Measurements from ENCODE around the gene WFDC5.
"Not testable (repeated sequence)": the region's sequence is repeated elsewhere in the genome, so short reads cannot be mapped to it uniquely, and the experiment has no call there.

WFDC5 gene

GRCh38 chr20:45073221-45073620 lies 41.8 kb downstream of the WFDC5 start:
- Histone ChIP-seq H3K9me3 (ENCODE audit: control insufficient read depth, insufficient read depth, low read length) (no peaks in the 10 kb centered on the region), H3K27me3 (ENCODE audit: control insufficient read depth, insufficient read depth, low read length) (no peaks in the 10 kb centered on the region), H3K4me1 (ENCODE audit: control insufficient read depth, insufficient read depth, low read length) (peaks cover 2% of the 10 kb centered on the region; the same call in 1 of the 2 replicates), H3K4me3 (ENCODE audit: low read length) (no peak overlapping the region), H3K36me3 (ENCODE audit: control insufficient read depth, insufficient read depth, low read length) (no peaks in the 10 kb centered on the region), H3K27ac (ENCODE audit: low read length) (no peak overlapping the region)
- WGBS (ENCODE audit: insufficient coverage, insufficient read length) = no CpG with 5 or more reads among the region's 3 CpGs
- no peak for DNase-seq (ENCODE audit: low read depth, low spot score)

GRCh38 chr20:45072066-45072465 lies 42.9 kb downstream of the WFDC5 start:
- Histone ChIP-seq H3K9me3 (ENCODE audit: control insufficient read depth, insufficient read depth, low read length) (no peaks in the 10 kb centered on the region), H3K4me1 (ENCODE audit: control insufficient read depth, insufficient read depth, low read length) (peaks cover 2% of the 10 kb centered on the region; the same call in 1 of the 2 replicates), H3K36me3 (ENCODE audit: control insufficient read depth, insufficient read depth, low read length) (no peaks in the 10 kb centered on the region), H3K27ac (ENCODE audit: low read length) (no peak overlapping the region), H3K4me3 (ENCODE audit: low read length) (no peak overlapping the region), H3K27me3 (ENCODE audit: control insufficient read depth, insufficient read depth, low read length) (no peaks in the 10 kb centered on the region)
- DNase-seq (ENCODE audit: low read depth, low spot score) = no peak
- WGBS (ENCODE audit: insufficient coverage, insufficient read length) = no CpG with 5 or more reads among the region's 1 CpG

GRCh38 chr20:45070932-45071632 lies 43.9 kb downstream of the WFDC5 start:
- Histone ChIP-seq H3K36me3 (ENCODE audit: control insufficient read depth, insufficient read depth, low read length) (no peaks in the 10 kb centered on the region), H3K4me3 (ENCODE audit: low read length) (no peak overlapping the region), H3K27ac (ENCODE audit: low read length) (no peak overlapping the region), H3K4me1 (ENCODE audit: control insufficient read depth, insufficient read depth, low read length) (no peaks in the 10 kb centered on the region), H3K27me3 (ENCODE audit: control insufficient read depth, insufficient read depth, low read length) (no peaks in the 10 kb centered on the region), H3K9me3 (ENCODE audit: control insufficient read depth, insufficient read depth, low read length) (no peaks in the 10 kb centered on the region)
- WGBS (ENCODE audit: insufficient coverage, insufficient read length) = no CpG with 5 or more reads among the region's 6 CpGs
- no peak for DNase-seq (ENCODE audit: low read depth, low spot score)

GRCh38 chr20:45069261-45069660 lies 45.7 kb downstream of the WFDC5 start:
- Histone ChIP-seq H3K36me3 (ENCODE audit: control insufficient read depth, insufficient read depth, low read length) (no peaks in the 10 kb centered on the region), H3K27me3 (ENCODE audit: control insufficient read depth, insufficient read depth, low read length) (no peaks in the 10 kb centered on the region)
- DNase-seq (ENCODE audit: low read depth, low spot score) = no peak

GRCh38 chr20:45067558-45067957 lies 47.4 kb downstream of the WFDC5 start:
- no peaks in the 10 kb centered on the region for H3K36me3 ChIP-seq (ENCODE audit: control insufficient read depth, insufficient read depth, low read length)
- WGBS (ENCODE audit: insufficient coverage, insufficient read length) = no CpG with 5 or more reads among the region's 2 CpGs

More at GRCh38 chr20:45069261-45069660, 45.7 kb downstream of the WFDC5 start:
- Histone ChIP-seq H3K9me3 (ENCODE audit: control insufficient read depth, insufficient read depth, low read length) (no peaks in the 10 kb centered on the region), H3K4me3 (ENCODE audit: low read length) (no peak overlapping the region), H3K4me1 (ENCODE audit: control insufficient read depth, insufficient read depth, low read length) (no peaks in the 10 kb centered on the region), H3K27ac (ENCODE audit: low read length) (no peak overlapping the region)
- WGBS (ENCODE audit: insufficient coverage, insufficient read length) = no CpG with 5 or more reads among the region's 1 CpG

GRCh38 chr20:45067087-45067486 lies 47.9 kb downstream of the WFDC5 start:
- H3K27ac ChIP-seq (ENCODE audit: low read length) = no peak overlapping the region
- no peaks in the 10 kb centered on the region for H3K4me1 ChIP-seq (ENCODE audit: control insufficient read depth, insufficient read depth, low read length)
- H3K27me3 ChIP-seq (ENCODE audit: control insufficient read depth, insufficient read depth, low read length) = no peaks in the 10 kb centered on the region
- no peaks in the 10 kb centered on the region for H3K36me3 ChIP-seq (ENCODE audit: control insufficient read depth, insufficient read depth, low read length)
- no peak overlapping the region for H3K4me3 ChIP-seq (ENCODE audit: low read length)
- DNase-seq (ENCODE audit: low read depth, low spot score) = no peak
- H3K9me3 ChIP-seq (ENCODE audit: control insufficient read depth, insufficient read depth, low read length) = no peaks in the 10 kb centered on the region
- no CpG with 5 or more reads among the region's 4 CpGs for WGBS (ENCODE audit: insufficient coverage, insufficient read length)

More at GRCh38 chr20:45067558-45067957, 47.4 kb downstream of the WFDC5 start:
- DNase-seq (ENCODE audit: low read depth, low spot score) = no peak
- Histone ChIP-seq H3K4me1 (ENCODE audit: control insufficient read depth, insufficient read depth, low read length) (no peaks in the 10 kb centered on the region), H3K27me3 (ENCODE audit: control insufficient read depth, insufficient read depth, low read length) (no peaks in the 10 kb centered on the region), H3K27ac (ENCODE audit: low read length) (no peak overlapping the region), H3K9me3 (ENCODE audit: control insufficient read depth, insufficient read depth, low read length) (no peaks in the 10 kb centered on the region), H3K4me3 (ENCODE audit: low read length) (no peak overlapping the region)

- H3K27me3 ChIP-seq (ENCODE audit: control insufficient read depth, insufficient read depth, low read length) = no peaks in the 10 kb centered on the region
- no peaks in the 10 kb centered on the region for H3K4me1 ChIP-seq (ENCODE audit: control insufficient read depth, insufficient read depth, low read length)
- no peak overlapping the region for H3K27ac ChIP-seq (ENCODE audit: low read length)
- no peaks in the 10 kb centered on the region for H3K36me3 ChIP-seq (ENCODE audit: control insufficient read depth, insufficient read depth, low read length)
- H3K4me3 ChIP-seq (ENCODE audit: low read length) = no peak overlapping the region
- no peaks in the 10 kb centered on the region for H3K9me3 ChIP-seq (ENCODE audit: control insufficient read depth, insufficient read depth, low read length)
- no CpG with 5 or more reads among the region's 7 CpGs for WGBS (ENCODE audit: insufficient coverage, insufficient read length)
- DNase-seq (ENCODE audit: low read depth, low spot score) = no peak
These were observed 48.6 kb downstream of the WFDC5 start for GRCh38 chr20:45066372-45066771.

GRCh38 chr20:45064812-45065211 lies 50.2 kb downstream of the WFDC5 start:
- H3K4me3 ChIP-seq (ENCODE audit: low read length) = no peak overlapping the region
- no peaks in the 10 kb centered on the region for H3K27me3 ChIP-seq (ENCODE audit: control insufficient read depth, insufficient read depth, low read length)
- H3K36me3 ChIP-seq (ENCODE audit: control insufficient read depth, insufficient read depth, low read length) = no peaks in the 10 kb centered on the region
- no peaks in the 10 kb centered on the region for H3K9me3 ChIP-seq (ENCODE audit: control insufficient read depth, insufficient read depth, low read length)
- no peak overlapping the region for H3K27ac ChIP-seq (ENCODE audit: low read length)
- DNase-seq (ENCODE audit: low read depth, low spot score) = no peak
- no peaks in the 10 kb centered on the region for H3K4me1 ChIP-seq (ENCODE audit: control insufficient read depth, insufficient read depth, low read length)

- H3K27me3 ChIP-seq (ENCODE audit: control insufficient read depth, insufficient read depth, low read length); H3K36me3 ChIP-seq (ENCODE audit: control insufficient read depth, insufficient read depth, low read length); DNase-seq (ENCODE audit: low read depth, low spot score); H3K4me1 ChIP-seq (ENCODE audit: control insufficient read depth, insufficient read depth, low read length); H3K27ac ChIP-seq (ENCODE audit: low read length); H3K4me3 ChIP-seq (ENCODE audit: low read length); H3K9me3 ChIP-seq (ENCODE audit: control insufficient read depth, insufficient read depth, low read length): not testable (repeated sequence)
- WGBS (ENCODE audit: insufficient coverage, insufficient read length) = no CpG with 5 or more reads among the region's 2 CpGs
These were observed 51.9 kb downstream of the WFDC5 start for GRCh38 chr20:45063107-45063506.

- Histone ChIP-seq H3K27ac (ENCODE audit: low read length) (no peak overlapping the region), H3K36me3 (ENCODE audit: control insufficient read depth, insufficient read depth, low read length) (no peaks in the 10 kb centered on the region), H3K27me3 (ENCODE audit: control insufficient read depth, insufficient read depth, low read length) (no peaks in the 10 kb centered on the region), H3K9me3 (ENCODE audit: control insufficient read depth, insufficient read depth, low read length) (no peaks in the 10 kb centered on the region), H3K4me3 (ENCODE audit: low read length) (no peak overlapping the region), H3K4me1 (ENCODE audit: control insufficient read depth, insufficient read depth, low read length) (no peaks in the 10 kb centered on the region)
- no CpG with 5 or more reads among the region's 4 CpGs for WGBS (ENCODE audit: insufficient coverage, insufficient read length)
- DNase-seq (ENCODE audit: low read depth, low spot score) = no peak
These were observed 53.7 kb downstream of the WFDC5 start for GRCh38 chr20:45061244-45061643.

- Histone ChIP-seq H3K27me3 (ENCODE audit: control insufficient read depth, insufficient read depth, low read length) (no peaks in the 10 kb centered on the region), H3K4me3 (ENCODE audit: low read length) (no peak overlapping the region), H3K9me3 (ENCODE audit: control insufficient read depth, insufficient read depth, low read length) (no peaks in the 10 kb centered on the region), H3K4me1 (ENCODE audit: control insufficient read depth, insufficient read depth, low read length) (no peaks in the 10 kb centered on the region), H3K36me3 (ENCODE audit: control insufficient read depth, insufficient read depth, low read length) (no peaks in the 10 kb centered on the region), H3K27ac (ENCODE audit: low read length) (no peak overlapping the region)
- no CpG with 5 or more reads among the region's 4 CpGs for WGBS (ENCODE audit: insufficient coverage, insufficient read length)
- DNase-seq (ENCODE audit: low read depth, low spot score) = no peak
These were observed 54.7 kb downstream of the WFDC5 start for GRCh38 chr20:45060294-45060693.

Measured in iPS DF 6.9 (cell line).